OCI-LY1 (cell line): ENCODE data around the gene BIN1.

ENCODE experiments used
- H2AFZ ChIP-seq: fragments of 200-600 bp; sonication (generic), shearing (Covaris generic); 2 replicates; pipeline ENCODE4 v1.6.0; 2014; ENCODE audit warnings: antibody characterized with exemption, mild to moderate bottlenecking, low read length
- H3F3A ChIP-seq: fragments of 200-600 bp; sonication (generic), shearing (Covaris generic); 2 replicates; pipeline ENCODE4 v1.6.0; 2014; ENCODE audit warnings: mild to moderate bottlenecking, antibody characterized with exemption, low read length, moderate library complexity; ENCODE audit not compliant: insufficient read depth
- H3K27ac ChIP-seq: fragments of 200-600 bp; sonication (generic); 2 replicates; pipeline ENCODE4 v1.5.1; 2014; ENCODE audit warnings: low read length, mixed run types, mild to moderate bottlenecking, low read depth; ENCODE audit not compliant: poor library complexity, severe bottlenecking
- H3K27me3 ChIP-seq: fragments of 200-600 bp; sonication (generic); 2 replicates; pipeline ENCODE4 v1.6.0; 2014; ENCODE audit warnings: antibody characterized with exemption, mild to moderate bottlenecking, low read length, moderate library complexity; ENCODE audit not compliant: insufficient read depth
- H3K36me3 ChIP-seq: fragments of 200-600 bp; sonication (generic); 2 replicates; pipeline ENCODE4 v1.6.1; 2014; ENCODE audit warnings: mild to moderate bottlenecking, antibody characterized with exemption, low read length, moderate library complexity, mixed read lengths; ENCODE audit not compliant: insufficient read depth
- H3K4me1 ChIP-seq: fragments of 200-600 bp; sonication (generic); 2 replicates; pipeline ENCODE4 v1.5.1; 2014; ENCODE audit warnings: mild to moderate bottlenecking, low read length, moderate library complexity; ENCODE audit not compliant: insufficient read depth, severe bottlenecking
- H3K4me2 ChIP-seq: fragments of 200-600 bp; sonication (generic), shearing (Covaris generic); 2 replicates; pipeline ENCODE4 v1.6.1; 2014; ENCODE audit warnings: low read length
- H3K4me3 ChIP-seq: fragments of 200-600 bp; sonication (generic); 2 replicates; pipeline ENCODE4 v1.5.1; 2014; ENCODE audit warnings: low read length, low read depth, mild to moderate bottlenecking, mixed read lengths; ENCODE audit not compliant: poor library complexity, severe bottlenecking
- H3K79me2 ChIP-seq: fragments of 200-600 bp; shearing (Covaris generic); 2 replicates; pipeline ENCODE4 v1.6.1; 2016; ENCODE audit warnings: mixed run types, low read length, mixed read lengths; ENCODE audit not compliant: insufficient read depth
- H3K9ac ChIP-seq: fragments of 200-600 bp; sonication (generic), shearing (Covaris generic); 2 replicates; pipeline ENCODE4 v1.6.1; 2014; ENCODE audit warnings: mild to moderate bottlenecking, low read length, mixed read lengths
- H3K9me2 ChIP-seq: fragments of 200-600 bp; sonication (generic), shearing (Covaris generic); 2 replicates; pipeline ENCODE4 v1.6.1; 2014; ENCODE audit warnings: low read depth, mild to moderate bottlenecking, low read length, mixed read lengths
- H3K9me3 ChIP-seq: fragments of 200-600 bp; shearing (Covaris generic); 2 replicates; pipeline ENCODE4 v1.6.1; 2014; ENCODE audit warnings: low read length, mixed read lengths
- H4K20me1 ChIP-seq: fragments of 200-600 bp; sonication (generic), shearing (Covaris generic); 2 replicates; pipeline ENCODE4 v1.6.0; 2016; ENCODE audit warnings: mild to moderate bottlenecking, low read length; ENCODE audit not compliant: insufficient read depth
- EZH2 ChIP-seq: fragments of 200-600 bp; sonication (generic), shearing (Covaris generic); IDR thresholded peaks from 2 replicates; pipeline ENCODE4 v1.8.0; 2017; ENCODE audit warnings: borderline replicate concordance, mixed run types, mild to moderate bottlenecking, antibody characterized with exemption, low read length, moderate library complexity, mixed read lengths
- TF ChIP-seq, protein P1 (sequence below): fragments of 200-600 bp; sonication (generic), shearing (Covaris generic); IDR thresholded peaks from 2 replicates; pipeline ENCODE4 v1.5.1; 2017; ENCODE audit warnings: mild to moderate bottlenecking, antibody characterized with exemption, low read length, moderate library complexity, mixed read lengths

The BIN1 gene

DNA sequence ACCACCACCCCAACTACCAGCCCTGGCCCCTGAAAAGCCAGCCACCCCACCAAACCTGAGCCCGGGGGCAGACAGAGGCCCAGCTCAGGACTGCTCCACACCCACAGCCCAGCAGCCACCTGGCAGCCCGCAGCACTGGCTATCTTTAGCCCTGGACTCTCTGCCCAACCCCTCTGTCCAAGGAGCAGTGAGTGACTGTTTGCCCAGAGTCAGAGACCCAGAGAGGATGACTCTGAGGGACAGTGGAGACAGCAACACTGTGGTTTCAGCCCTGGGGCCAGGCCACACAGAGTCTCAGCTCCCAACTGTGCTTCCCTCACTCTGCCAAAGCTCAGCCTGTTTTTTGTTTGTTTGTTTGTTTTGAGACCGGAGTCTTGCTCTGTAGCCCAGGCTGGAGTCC is 32.6 kb downstream of the BIN1 start:
- Histone ChIP-seq H3K79me2 (no peaks in the 10 kb centered on the region), H3K9me2 (no peaks in the 10 kb centered on the region), H4K20me1 (no peaks in the 10 kb centered on the region), H2AFZ (no peak overlapping the region), H3K9me3 (no peaks in the 10 kb centered on the region), H3K4me3 (no peak overlapping the region), H3K36me3 (no peaks in the 10 kb centered on the region), H3K27ac (no peak overlapping the region), H3K27me3 (no peaks in the 10 kb centered on the region), H3K4me1 (no peaks in the 10 kb centered on the region), H3K9ac (no peak overlapping the region), H3K4me2 (no peak overlapping the region), H3F3A (no peaks in the 10 kb centered on the region)
- TF ChIP-seq EZH2, result no peak
- TF ChIP-seq, protein P1, sequence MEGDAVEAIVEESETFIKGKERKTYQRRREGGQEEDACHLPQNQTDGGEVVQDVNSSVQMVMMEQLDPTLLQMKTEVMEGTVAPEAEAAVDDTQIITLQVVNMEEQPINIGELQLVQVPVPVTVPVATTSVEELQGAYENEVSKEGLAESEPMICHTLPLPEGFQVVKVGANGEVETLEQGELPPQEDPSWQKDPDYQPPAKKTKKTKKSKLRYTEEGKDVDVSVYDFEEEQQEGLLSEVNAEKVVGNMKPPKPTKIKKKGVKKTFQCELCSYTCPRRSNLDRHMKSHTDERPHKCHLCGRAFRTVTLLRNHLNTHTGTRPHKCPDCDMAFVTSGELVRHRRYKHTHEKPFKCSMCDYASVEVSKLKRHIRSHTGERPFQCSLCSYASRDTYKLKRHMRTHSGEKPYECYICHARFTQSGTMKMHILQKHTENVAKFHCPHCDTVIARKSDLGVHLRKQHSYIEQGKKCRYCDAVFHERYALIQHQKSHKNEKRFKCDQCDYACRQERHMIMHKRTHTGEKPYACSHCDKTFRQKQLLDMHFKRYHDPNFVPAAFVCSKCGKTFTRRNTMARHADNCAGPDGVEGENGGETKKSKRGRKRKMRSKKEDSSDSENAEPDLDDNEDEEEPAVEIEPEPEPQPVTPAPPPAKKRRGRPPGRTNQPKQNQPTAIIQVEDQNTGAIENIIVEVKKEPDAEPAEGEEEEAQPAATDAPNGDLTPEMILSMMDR, result no peak

DNA sequence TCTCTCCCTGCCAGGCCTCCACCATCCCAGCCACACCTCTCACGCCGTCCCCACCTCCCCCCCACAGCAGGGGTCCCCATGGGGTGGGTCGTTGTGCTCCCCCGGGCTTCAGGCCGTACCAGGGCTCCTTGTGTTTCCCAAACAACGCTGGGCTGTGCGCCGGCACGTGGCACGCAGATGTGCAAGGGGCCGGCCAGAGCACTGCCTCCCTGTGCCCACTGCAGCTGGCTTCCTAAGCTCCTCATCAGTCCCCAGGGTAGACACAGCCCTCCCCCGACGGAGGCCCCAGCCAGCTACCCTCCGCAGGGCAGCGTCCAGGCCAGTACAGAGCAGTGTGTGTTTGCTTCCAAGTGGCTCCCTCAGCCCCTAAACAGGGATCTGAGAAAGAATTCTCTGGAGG is 34.0 kb downstream of the BIN1 start:
- H3K27me3 ChIP-seq, result no peaks in the 10 kb centered on the region
- H2AFZ ChIP-seq, result no peak overlapping the region
- no peaks in the 10 kb centered on the region for H3K9me3 ChIP-seq
- no peak overlapping the region for H3K27ac ChIP-seq
- H3K4me1 ChIP-seq, result no peaks in the 10 kb centered on the region
- no peaks in the 10 kb centered on the region for H3K79me2 ChIP-seq
- H3K4me2 ChIP-seq, result no peak overlapping the region
- H3K9ac ChIP-seq, result no peak overlapping the region
- no peaks in the 10 kb centered on the region for H3F3A ChIP-seq
- no peak for TF ChIP-seq EZH2
- TF ChIP-seq, protein P1, result no peak
- H4K20me1 ChIP-seq, result no peaks in the 10 kb centered on the region
- no peak overlapping the region for H3K4me3 ChIP-seq
- H3K9me2 ChIP-seq, result no peaks in the 10 kb centered on the region
- H3K36me3 ChIP-seq, result no peaks in the 10 kb centered on the region

DNA sequence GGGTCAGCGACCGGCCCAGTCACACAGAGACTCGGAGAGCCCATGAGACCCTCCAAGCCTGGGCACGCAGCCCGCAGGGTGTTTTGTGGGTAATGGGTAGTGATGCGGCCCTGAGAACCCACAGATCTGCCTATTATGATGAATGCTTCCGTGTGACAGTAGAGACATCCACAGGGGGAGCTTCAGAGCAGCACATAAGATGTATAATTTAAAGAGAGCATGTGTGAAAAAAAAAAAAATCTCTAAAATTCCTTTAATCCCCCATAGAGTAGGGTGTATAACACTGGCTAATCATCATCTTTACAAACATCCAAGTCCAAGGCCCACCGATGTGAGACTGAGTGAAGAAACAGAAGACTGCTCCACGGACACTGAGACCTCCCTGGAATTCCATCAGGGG is 34.6 kb downstream of the BIN1 start:
- Histone ChIP-seq H3F3A (no peaks in the 10 kb centered on the region), H3K9me2 (no peaks in the 10 kb centered on the region), H3K36me3 (no peaks in the 10 kb centered on the region), H3K27me3 (no peaks in the 10 kb centered on the region), H3K9me3 (no peaks in the 10 kb centered on the region), H3K9ac (no peak overlapping the region), H3K4me2 (no peak overlapping the region), H3K27ac (no peak overlapping the region), H3K4me1 (no peaks in the 10 kb centered on the region), H2AFZ (no peak overlapping the region), H3K4me3 (no peak overlapping the region), H4K20me1 (no peaks in the 10 kb centered on the region), H3K79me2 (no peaks in the 10 kb centered on the region)
- TF ChIP-seq EZH2, result no peak
- TF ChIP-seq, protein P1, result no peak
